Stimulated activated CD8-positive, alpha-beta memory T cell treated with anti-CD3 and anti-CD28 coated beads, Interleukin-4, amount 100 ng/mL, for 1 hour (primary cell): ENCODE results near the gene LATS2.
"Not testable (repeated sequence)": the region's sequence is repeated elsewhere in the genome, so short reads cannot be mapped to it uniquely, and the experiment has no call there.

ENCODE experiments used
- DNase-seq, 2 donors: peaks; one replicate each; pipeline ENCODE4 v3.0.0-alpha.2; 2020; ENCODE audit warnings: low read depth in 2 of 2, low spot score in 1 of 2

LATS2 gene

GRCh38 chr13:21075379-21076249, 14.2 kb upstream of the LATS2 start:
- DNase-seq = no peak

GRCh38 chr13:21075011-21075378, 13.6 kb upstream of the LATS2 start:
- no peak for DNase-seq

- DNase-seq = no peak
Observed at GRCh38 chr13:21074546-21074945, 13.2 kb upstream of the LATS2 start.

- DNase-seq = no peak
Observed at GRCh38 chr13:21071924-21072323, 10.5 kb upstream of the LATS2 start.

- DNase-seq = no peak
Observed at GRCh38 chr13:21071015-21071414, 9.6 kb upstream of the LATS2 start.

GRCh38 chr13:21069561-21070004, 8.2 kb upstream of the LATS2 start:
- DNase-seq = no peak

GRCh38 chr13:21067848-21068247, 6.5 kb upstream of the LATS2 start:
- no peak for DNase-seq

GRCh38 chr13:21066946-21067345, 5.6 kb upstream of the LATS2 start:
- no peak for DNase-seq

- DNase-seq = no peak
Observed at GRCh38 chr13:21065686-21066085, 4.3 kb upstream of the LATS2 start.

GRCh38 chr13:21063031-21063430, 1.6 kb upstream of the LATS2 start:
- no peak for DNase-seq

- DNase-seq = no peak
Observed at GRCh38 chr13:21060338-21061028, 903 bp downstream of the LATS2 start.

- no peak for DNase-seq
Observed at GRCh38 chr13:21059641-21060337, 1.6 kb downstream of the LATS2 start.

GRCh38 chr13:21058361-21058760, 3.0 kb downstream of the LATS2 start:
- no peak for DNase-seq

GRCh38 chr13:21055511-21056045, 5.8 kb downstream of the LATS2 start:
- DNase-seq = no peak

- no peak for DNase-seq
Observed at GRCh38 chr13:21055016-21055415, 6.4 kb downstream of the LATS2 start.

- DNase-seq = no peak
Observed at GRCh38 chr13:21054313-21054712, 7.1 kb downstream of the LATS2 start.

GRCh38 chr13:21053231-21053630, 8.2 kb downstream of the LATS2 start:
- no peak for DNase-seq

- no peak for DNase-seq
Observed at GRCh38 chr13:21051675-21052074, 9.7 kb downstream of the LATS2 start.

- DNase-seq = no peak
Observed at GRCh38 chr13:21050288-21051197, 10.8 kb downstream of the LATS2 start.

- not testable (repeated sequence) for DNase-seq
Observed at GRCh38 chr13:21049731-21050130, 11.7 kb downstream of the LATS2 start.
